IPS-15b (cell line): ENCODE results near the gene LRRC4B.

Source experiments
- H3K27me3 ChIP-seq: one replicate; pipeline ENCODE4 v1.6.1; 2013; ENCODE audit warnings: low read length; ENCODE audit not compliant: control insufficient read depth, insufficient read depth
- H3K36me3 ChIP-seq: one replicate; pipeline ENCODE4 v1.6.1; 2013; ENCODE audit warnings: low read length; ENCODE audit not compliant: control insufficient read depth, insufficient read depth
- H3K4me1 ChIP-seq: one replicate; pipeline ENCODE4 v1.6.1; 2013; ENCODE audit warnings: mild to moderate bottlenecking, low read length; ENCODE audit not compliant: control insufficient read depth, insufficient read depth
- H3K4me3 ChIP-seq: one replicate; pipeline ENCODE4 v1.5.1; 2013; ENCODE audit warnings: low read depth, low read length
- H3K9ac ChIP-seq: one replicate; pipeline ENCODE4 v1.6.1; 2013; ENCODE audit warnings: low read depth, mild to moderate bottlenecking, low read length
- H3K9me3 ChIP-seq: one replicate; pipeline ENCODE4 v1.6.1; 2013; ENCODE audit warnings: mild to moderate bottlenecking, low read length; ENCODE audit not compliant: control insufficient read depth, insufficient read depth

LRRC4B gene

DNA sequence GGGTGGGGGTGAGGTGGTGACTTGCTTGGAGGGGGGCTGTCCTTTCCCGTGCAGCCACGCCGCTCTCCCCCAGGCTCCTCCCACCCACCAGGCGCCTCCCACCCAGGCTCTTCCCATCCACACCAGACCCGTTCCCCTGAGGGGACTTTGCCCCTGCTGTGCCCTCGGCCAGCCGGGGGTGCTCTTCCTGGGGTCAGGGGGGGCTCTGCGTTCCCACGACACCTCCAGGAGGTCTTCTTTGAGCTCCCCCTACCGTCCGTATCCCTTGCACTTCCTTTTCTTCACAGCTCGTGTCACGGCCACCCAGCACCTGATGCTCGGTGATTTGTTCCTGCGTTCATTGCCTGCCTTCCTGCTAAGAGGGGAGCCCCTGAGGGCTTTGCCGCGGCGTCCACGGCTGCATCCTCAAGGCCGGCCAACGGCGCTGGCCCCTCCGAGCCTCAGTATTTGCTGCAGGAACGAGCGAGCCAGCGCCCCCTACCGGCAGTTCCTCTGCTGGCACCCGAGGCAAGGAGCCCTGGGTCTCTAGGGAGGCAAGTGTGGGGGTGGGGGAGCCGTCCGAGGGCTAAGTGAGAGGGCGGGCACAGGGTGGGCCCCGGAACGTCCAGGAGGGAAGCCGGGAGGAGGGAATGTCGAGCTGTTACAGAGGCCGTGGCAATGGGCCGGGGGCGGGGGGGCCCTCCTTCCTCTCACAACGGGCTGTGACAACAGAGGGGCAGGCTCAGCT, 11.8 kb downstream of the LRRC4B start:
- H3K27me3 ChIP-seq = peaks cover 61% of the 10 kb centered on the region

DNA sequence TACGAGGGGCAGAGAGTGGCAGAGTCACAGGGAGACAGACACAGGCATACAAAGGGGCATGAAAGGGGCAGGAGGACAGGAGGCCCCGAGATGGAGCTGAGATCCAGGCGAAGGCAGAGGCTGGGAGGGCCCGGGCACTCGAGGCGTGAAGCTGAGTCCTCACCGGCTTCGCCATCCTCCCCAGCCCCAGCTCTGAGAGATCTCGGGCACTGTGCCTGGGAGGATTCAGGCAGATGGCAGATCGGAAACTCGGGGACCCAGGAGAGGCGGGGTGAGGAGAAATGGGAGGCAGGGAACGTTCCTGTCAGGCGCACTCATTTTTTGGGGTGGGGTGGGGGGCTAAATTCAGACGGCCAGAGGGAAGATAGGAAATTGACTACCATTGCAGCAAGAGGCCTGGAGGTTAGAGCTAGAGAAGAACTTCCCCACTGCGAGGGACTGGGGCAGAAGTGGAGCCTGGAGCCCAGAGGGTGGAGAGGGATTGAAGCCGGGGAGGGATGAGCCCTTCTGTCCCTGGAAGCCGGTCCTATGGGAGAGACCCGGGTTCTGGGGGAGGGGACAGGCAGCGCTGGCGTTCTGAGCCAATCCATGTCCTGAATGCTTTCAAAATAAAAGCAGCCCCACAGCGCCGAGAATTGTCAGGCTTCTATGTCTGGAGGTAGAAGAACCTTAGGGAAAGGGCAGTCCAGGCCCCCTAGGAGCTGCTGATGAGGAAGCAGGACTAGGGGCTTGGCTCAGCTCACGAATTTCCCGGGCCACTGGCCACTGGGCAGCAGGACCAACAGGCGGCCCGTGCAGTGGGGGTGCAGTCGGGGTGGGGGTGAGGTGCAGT, 12.6 kb downstream of the LRRC4B start:
- H3K27me3 ChIP-seq = peaks cover 63% of the 10 kb centered on the region
- peak overlapping the region; percentile 76 for H3K4me3 ChIP-seq
- no peaks in the 10 kb centered on the region for H3K9me3 ChIP-seq
- no peak overlapping the region for H3K9ac ChIP-seq
- H3K36me3 ChIP-seq = no peaks in the 10 kb centered on the region
- H3K4me1 ChIP-seq = no peaks in the 10 kb centered on the region

More for the DNA sequence above, 11.8 kb downstream of the LRRC4B start:
- Histone ChIP-seq H3K36me3 (no peaks in the 10 kb centered on the region), H3K9me3 (no peaks in the 10 kb centered on the region), H3K4me3 (peak overlapping the region; percentile 76), H3K9ac (no peak overlapping the region), H3K4me1 (no peaks in the 10 kb centered on the region)

DNA sequence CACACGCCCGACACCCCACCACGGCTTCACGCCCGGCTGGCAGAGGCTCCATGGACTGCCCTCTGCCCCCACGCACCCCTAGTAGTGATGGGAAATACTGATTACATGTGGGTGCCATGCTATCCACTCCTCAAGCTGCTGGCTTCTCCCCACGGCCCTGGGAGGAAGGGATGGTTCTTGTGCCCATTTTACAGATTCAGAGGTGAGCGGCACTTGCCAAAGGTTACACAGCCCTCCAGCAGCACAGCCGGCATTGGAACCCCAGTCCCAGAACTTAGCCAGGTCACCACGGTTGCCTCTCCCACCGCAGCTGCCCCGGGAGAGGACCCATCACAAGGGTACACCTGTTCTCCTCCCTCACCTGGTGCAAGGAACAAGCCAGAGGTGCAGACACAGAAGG, 13.2 kb downstream of the LRRC4B start:
- no peak overlapping the region for H3K4me3 ChIP-seq
- H3K4me1 ChIP-seq = no peaks in the 10 kb centered on the region
- H3K9me3 ChIP-seq = no peaks in the 10 kb centered on the region
- peaks cover 64% of the 10 kb centered on the region for H3K27me3 ChIP-seq
- no peak overlapping the region for H3K9ac ChIP-seq
- no peaks in the 10 kb centered on the region for H3K36me3 ChIP-seq

DNA sequence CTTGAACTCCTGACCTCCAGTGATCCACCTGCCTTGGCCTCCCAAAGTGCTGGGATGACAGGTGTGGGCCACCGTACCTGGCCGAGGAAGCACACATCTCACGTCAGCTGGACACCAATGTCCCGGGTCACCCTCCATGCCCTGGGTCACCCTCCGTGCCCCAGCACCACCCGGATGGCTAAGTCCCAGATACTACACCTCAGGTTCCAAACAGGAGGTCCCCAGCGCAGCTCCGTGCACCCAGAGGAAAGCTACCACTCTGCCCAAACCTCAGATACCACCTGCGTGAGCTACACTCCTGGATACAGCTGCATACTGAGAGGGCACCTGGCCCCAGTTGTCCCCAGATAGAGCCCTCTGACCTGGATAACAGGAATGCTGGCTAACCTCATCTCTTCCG, 14.0 kb downstream of the LRRC4B start:
- Histone ChIP-seq H3K9me3 (no peaks in the 10 kb centered on the region), H3K4me1 (no peaks in the 10 kb centered on the region), H3K36me3 (no peaks in the 10 kb centered on the region), H3K27me3 (peaks cover 70% of the 10 kb centered on the region), H3K9ac (no peak overlapping the region), H3K4me3 (no peak overlapping the region)

DNA sequence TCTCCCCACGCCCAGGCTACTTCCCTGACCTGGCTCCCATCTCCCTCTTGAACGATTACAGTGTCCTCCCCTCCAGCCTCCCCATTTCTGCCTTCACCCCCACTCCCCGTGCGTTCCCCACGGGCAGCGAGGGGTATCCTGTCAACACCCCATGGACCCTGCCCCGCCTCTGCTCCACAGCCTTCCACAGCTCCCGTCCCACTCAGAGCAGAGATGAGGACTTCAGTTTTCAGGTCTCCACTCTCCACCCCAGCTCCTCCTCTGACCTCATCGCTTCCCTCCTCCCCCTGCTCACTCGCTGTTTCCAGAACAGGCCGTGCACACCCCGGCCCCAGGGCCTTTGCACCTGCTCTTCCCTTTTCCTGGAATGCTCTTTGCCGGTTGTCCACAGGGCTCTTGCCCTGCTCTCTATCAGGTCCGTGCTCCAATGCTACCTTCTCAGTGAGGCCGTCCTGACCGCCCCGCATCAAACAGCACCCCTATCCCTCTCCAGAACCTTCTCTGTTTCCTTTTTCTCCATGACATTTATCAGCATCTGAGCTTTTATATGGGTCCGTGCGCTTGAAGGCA, 15.0 kb downstream of the LRRC4B start:
- Histone ChIP-seq H3K9me3 (no peaks in the 10 kb centered on the region), H3K27me3 (peaks cover 64% of the 10 kb centered on the region), H3K9ac (no peak overlapping the region), H3K4me1 (no peaks in the 10 kb centered on the region), H3K4me3 (no peak overlapping the region), H3K36me3 (no peaks in the 10 kb centered on the region)

DNA sequence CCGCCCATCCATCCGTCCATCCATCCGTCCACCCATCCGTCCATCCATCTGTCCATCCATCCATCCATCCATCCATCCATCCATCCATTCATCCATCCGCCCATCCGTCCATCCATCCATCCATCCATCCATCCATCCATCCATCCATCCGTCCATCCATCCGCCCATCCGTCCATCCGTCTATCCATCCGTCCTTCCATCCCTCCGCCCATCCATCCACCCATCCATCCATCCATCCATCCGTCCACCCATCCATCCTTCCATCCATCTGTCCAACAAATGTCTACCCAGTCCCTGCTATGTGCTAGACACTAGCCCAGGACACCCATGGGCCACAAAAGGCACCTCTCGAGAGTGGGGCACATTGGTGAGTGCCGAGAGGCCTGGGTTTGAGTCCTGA, 15.7 kb downstream of the LRRC4B start:
- peak overlapping the region; percentile 69 for H3K4me3 ChIP-seq
- no peaks in the 10 kb centered on the region for H3K36me3 ChIP-seq
- H3K9ac ChIP-seq = no peak overlapping the region
- no peaks in the 10 kb centered on the region for H3K4me1 ChIP-seq
- peaks cover 58% of the 10 kb centered on the region for H3K27me3 ChIP-seq
- no peaks in the 10 kb centered on the region for H3K9me3 ChIP-seq

DNA sequence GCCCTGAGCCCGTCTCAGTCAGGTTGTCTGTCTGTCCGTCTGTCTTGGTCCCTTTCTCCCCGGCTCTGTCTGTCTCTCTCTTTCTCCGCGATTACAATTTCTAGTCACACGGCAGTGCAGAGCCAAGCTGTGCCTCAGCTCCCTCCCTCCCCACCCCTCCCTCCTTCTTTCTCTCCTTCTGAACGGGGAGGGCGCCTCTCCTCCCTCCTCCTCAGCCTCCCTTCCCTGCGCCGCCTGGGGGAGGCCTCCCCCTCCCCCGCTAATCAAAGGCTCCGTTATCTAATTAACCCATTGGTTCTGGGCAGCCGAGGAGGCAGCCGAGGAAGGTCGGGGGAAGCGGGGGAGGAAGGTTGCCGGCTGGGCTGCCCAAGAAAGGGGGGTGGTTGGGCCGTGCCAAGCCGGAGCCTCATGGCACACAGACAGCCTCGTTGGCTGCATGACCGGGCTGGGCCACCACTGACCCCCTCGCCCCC, 16.5 kb downstream of the LRRC4B start:
- H3K27me3 ChIP-seq = peaks cover 55% of the 10 kb centered on the region
- H3K4me3 ChIP-seq = peak overlapping the region; percentile 69
- H3K36me3 ChIP-seq = no peaks in the 10 kb centered on the region

DNA sequence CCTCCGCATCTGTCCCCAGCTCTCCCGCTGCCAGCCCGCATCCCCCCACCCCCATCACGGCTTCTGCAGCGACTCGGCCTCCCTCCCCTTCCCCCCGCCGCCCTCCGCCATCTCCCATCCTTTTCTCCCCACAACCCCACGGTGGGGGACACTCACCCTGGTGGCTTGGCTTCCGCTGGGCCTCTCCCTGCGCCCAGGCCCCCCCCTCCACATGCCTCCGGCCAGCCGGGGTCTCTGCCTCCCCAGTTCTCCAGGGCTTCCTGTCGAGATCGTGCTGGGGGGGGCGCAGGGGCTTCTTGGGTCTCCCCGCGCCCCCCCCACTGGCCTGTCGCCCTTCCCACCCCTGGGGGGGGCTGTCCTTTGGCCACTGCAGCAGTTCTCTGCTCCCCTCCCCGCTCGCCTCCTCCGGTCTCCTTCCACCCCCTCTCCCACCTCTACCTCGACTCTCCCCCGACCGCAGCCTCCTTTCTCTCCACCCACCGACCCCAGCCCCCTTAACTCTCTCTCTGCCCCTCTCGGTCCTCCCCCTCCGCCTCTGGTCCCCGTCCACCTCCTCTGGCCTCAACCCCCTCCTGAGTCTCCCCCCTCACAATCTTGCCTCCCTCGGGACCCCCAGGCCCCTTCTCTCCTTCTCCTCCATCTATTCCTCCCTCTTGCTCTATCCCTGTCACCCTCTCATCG, 17.1 kb downstream of the LRRC4B start:
- Histone ChIP-seq H3K36me3 (no peaks in the 10 kb centered on the region), H3K9me3 (no peaks in the 10 kb centered on the region), H3K4me3 (peak overlapping the region; percentile 69), H3K9ac (no peak overlapping the region), H3K4me1 (no peaks in the 10 kb centered on the region), H3K27me3 (peaks cover 55% of the 10 kb centered on the region)

More for the DNA sequence above, 16.5 kb downstream of the LRRC4B start:
- Histone ChIP-seq H3K9ac (no peak overlapping the region), H3K9me3 (no peaks in the 10 kb centered on the region), H3K4me1 (no peaks in the 10 kb centered on the region)

DNA sequence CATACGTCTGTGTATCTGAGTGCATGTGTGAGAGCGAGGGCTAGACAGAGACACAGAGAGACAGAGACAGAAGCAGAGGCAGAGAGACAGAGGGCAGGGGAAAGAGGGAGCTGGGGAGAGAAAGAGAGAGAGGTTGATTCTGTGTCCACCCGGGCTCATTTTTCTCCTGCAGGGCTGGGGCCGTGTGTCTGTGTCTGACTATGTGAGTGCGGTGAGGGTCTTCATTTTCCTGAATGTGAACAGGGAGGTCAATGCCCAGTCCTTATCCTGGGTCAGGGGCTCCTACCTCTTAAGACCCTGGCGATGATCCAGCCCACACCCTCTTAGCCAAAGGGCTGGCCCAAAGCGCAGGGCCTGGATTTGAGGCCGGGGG, 17.7 kb downstream of the LRRC4B start:
- Histone ChIP-seq H3K4me1 (no peaks in the 10 kb centered on the region), H3K27me3 (peaks cover 53% of the 10 kb centered on the region), H3K36me3 (no peaks in the 10 kb centered on the region), H3K9me3 (no peaks in the 10 kb centered on the region), H3K4me3 (peak overlapping the region; percentile 32), H3K9ac (no peak overlapping the region)

DNA sequence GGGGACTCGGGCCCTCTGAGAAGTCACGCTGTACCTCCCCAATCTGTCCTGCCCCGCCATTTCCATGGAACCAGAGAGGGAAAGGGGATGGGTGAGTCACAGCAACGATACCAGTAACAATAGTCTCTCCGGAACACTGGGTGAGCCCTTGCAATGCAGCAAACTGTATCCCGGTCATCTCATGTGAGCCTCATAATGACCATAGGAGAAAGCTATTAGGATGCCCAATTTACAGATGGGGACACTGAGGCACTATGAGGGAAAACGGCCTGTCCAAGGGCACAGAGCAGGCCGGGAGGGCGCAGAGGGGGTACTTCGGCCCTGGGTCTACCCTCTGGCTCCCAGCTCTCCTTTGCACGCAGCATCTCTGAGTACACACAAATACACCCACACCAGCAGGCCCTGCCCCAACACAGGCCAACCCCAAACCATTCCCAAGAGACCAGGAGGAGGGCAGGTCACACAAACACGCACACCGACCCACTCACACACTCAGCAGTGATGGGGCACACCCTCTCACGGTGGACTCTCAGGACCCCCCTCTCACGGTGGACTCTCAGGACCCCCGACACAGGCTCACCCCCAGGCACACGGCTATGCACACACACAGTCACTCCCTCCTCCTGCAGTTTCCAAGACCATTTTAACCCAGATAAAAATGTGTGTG, 18.2 kb downstream of the LRRC4B start:
- Histone ChIP-seq H3K9ac (no peak overlapping the region), H3K4me1 (no peaks in the 10 kb centered on the region), H3K27me3 (peaks cover 48% of the 10 kb centered on the region), H3K36me3 (no peaks in the 10 kb centered on the region), H3K9me3 (no peaks in the 10 kb centered on the region), H3K4me3 (no peak overlapping the region)
